Adrenal gland (tissue), 12 donors: ENCODE data around the gene RAP1GAP. TPM values are rescaled to one million over a fixed set of nuclear protein-coding genes. Genes with fewer than 3 reads are reported as not detected.

Source experiments
- DNase-seq, 7 donors: peaks; one replicate each; pipeline ENCODE4 v3.0.0-alpha.2; 2019 to 2020
- H3K27ac ChIP-seq, 5 donors: fragments of 200-600 bp; sonication (generic) in 4 of 5; 1 replicate in 3 of 5; 2 replicates in 2 of 5; pipeline versions ENCODE4 v1.5.1 to v1.8.0; 2016 to 2020; ENCODE audit warnings: mild to moderate bottlenecking in 1 of 5
- H3K27me3 ChIP-seq: fragments of 200-600 bp; 2 replicates; pipeline ENCODE4 v1.8.0; 2021
- H3K36me3 ChIP-seq, 2 donors: fragments of 200-600 bp; replicated peaks in 1 of 2; 1 replicate in 1 of 2; 2 replicates in 1 of 2; pipeline versions ENCODE4 v1.5.1 to v1.8.0; 2018 to 2022
- H3K4me1 ChIP-seq, 2 donors: fragments of 200-600 bp; replicated peaks in 1 of 2; 1 replicate in 1 of 2; 2 replicates in 1 of 2; pipeline versions ENCODE4 v1.5.1 to v1.8.0; 2018 to 2021
- H3K4me3 ChIP-seq, 4 donors: fragments of 200-600 bp; sonication (generic) in 3 of 4; one replicate each; pipeline ENCODE4 v1.5.1; 2016 to 2018
- H3K9me3 ChIP-seq, 3 donors: fragments of 200-600 bp; sonication (generic) in 1 of 3; replicated peaks in 1 of 3; 1 replicate in 2 of 3; 2 replicates in 1 of 3; pipeline versions ENCODE4 v1.5.1 to v1.8.0; 2016 to 2021
- CTCF ChIP-seq, 6 experiments: fragments of 450-650 bp in 4 of 6; fragments of 200-600 bp in 2 of 6; sonication (generic) in 1 of 6; IDR thresholded peaks; 1 replicate in 5 of 6; 2 replicates in 1 of 6; pipeline versions ENCODE4 v1.5.1 to v1.8.0; 2016 to 2021; ENCODE audit warnings: antibody characterized with exemption in 6 of 6, mild to moderate bottlenecking in 2 of 6, moderate library complexity in 1 of 6
- POLR2A ChIP-seq, 2 donors: fragments of 450-650 bp; IDR thresholded peaks; one replicate each; pipeline ENCODE4 v1.6.1; 2017; ENCODE audit warnings: antibody characterized with exemption in 2 of 2, mild to moderate bottlenecking in 2 of 2, moderate library complexity in 1 of 2
- WGBS, 4 donors: extraction: QIAGEN DNeasy Blood & Tissue Kit in 2 of 4; methylation state at CpG; one replicate each; pipeline versions ENCODE4 v1.1.5 to v1.1.7; 2013 to 2017; 5-methylcytosine and 5-hydroxymethylcytosine counted together
- intact Hi-C, 2 donors: fragments of 100-400 bp; cut with DNase I; formaldehyde crosslinking; loops; one replicate each; pipeline versions ENCODE4 v1.14.1 to v1.15.0; 2022 to 2023
- polyA plus RNA-seq, 3 donors: library from polyadenylated mRNA; stranded (reverse); fragments of 200-250 nt in 2 of 3; fragments of 350-450 nt in 1 of 3; fragmentation: Illumina TruSeq in 1 of 3; extraction: RNeasy Lipid Tissue Mini Kit (QIAGEN cat#74804) in 1 of 3; gene quantifications; one replicate each; pipeline ENCODE4 v1.2.3, GENCODE V29; 2013 to 2014
- total RNA-seq, 9 donors: library from RNA; depleted of rRNA in 4 of 9; stranded (reverse); fragments of >200 nt in 4 of 9; fragments of 120-200 nt in 1 of 9; fragmentation: NEBNext Ultra II Directional in 1 of 9; extraction: Animal tissue kit (Norgen Biotek cat#: 25700) in 1 of 9; gene quantifications; one replicate each; pipeline versions ENCODE4 v1.1.0 to v1.2.4, GENCODE V29; 2013 to 2023
- donor health status: healthy with polysubstance abuse.
- donor health status: Bipolar disorder and iron deficiency.
- donor health status: DM: yes; HTN: yes; CAD: no.
- donor health status: DM: no; HTN: no; CAD: no.
- donor health status: DM: no; HTN: no; CAD: no.
- donor health status: DM: yes; HTN: yes; CAD: no.

Gene RAP1GAP
- total and polyA plus RNA-seq, 12 donors = 52.4 to 409 (median 90.0) TPM

GRCh38 chr1:21579791-21580190, 89.4 kb downstream of the RAP1GAP start:
- Histone ChIP-seq H3K4me3 (no peak overlapping the region), H3K27me3 (no peaks in the 10 kb centered on the region), H3K36me3 (no peaks in the 10 kb centered on the region), H3K4me1 (no peaks in the 10 kb centered on the region), H3K27ac (no peak overlapping the region), H3K9me3 (no peaks in the 10 kb centered on the region)
- TF ChIP-seq CTCF (IDR thresholded peaks at IDR 0.05) = no peak
- no peak for TF ChIP-seq POLR2A (IDR thresholded peaks at IDR 0.05)
- intact Hi-C loops = loop anchor here in 1 of 2 donors (10.0 kb wide), 1 partner anchor 205 kb away; no protein-coding TSS in a partner anchor
- no peak for DNase-seq
- 54 to 67% (median 62%) methylated on average over 3 of the region's 3 CpGs for WGBS, 4 donors

DNA sequence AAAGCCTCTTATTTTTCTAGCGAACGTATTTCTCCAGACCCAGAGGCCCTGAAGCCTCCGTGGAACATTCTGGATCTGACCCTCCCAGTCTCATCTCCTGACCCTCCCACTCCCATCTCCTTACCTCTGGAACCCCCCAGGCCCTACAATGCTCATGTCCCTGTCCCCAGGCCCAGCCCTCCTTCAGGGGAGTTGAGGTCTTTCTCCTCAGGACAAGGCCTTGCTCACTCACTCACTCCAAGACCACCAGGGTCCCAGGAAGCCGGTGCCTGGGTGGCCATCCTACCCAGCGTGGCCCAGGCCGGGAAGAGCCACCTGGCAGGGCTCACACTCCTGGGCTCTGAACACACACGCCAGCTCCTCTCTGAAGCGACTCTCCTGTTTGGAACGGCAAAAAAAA, 91.2 kb downstream of the RAP1GAP start:
- TF ChIP-seq POLR2A (IDR thresholded peaks at IDR 0.05) (no peak), CTCF (IDR thresholded peaks at IDR 0.05) (no peak)
- H3K9me3 ChIP-seq = no peaks in the 10 kb centered on the region
- no peaks in the 10 kb centered on the region for H3K4me1 ChIP-seq
- no peak overlapping the region for H3K4me3 ChIP-seq
- no peaks in the 10 kb centered on the region for H3K36me3 ChIP-seq
- H3K27me3 ChIP-seq = no peaks in the 10 kb centered on the region
- 88 to 94% (median 91%) methylated on average over 9 of the region's 9 CpGs for WGBS, 4 donors
- no peak overlapping the region for H3K27ac ChIP-seq
- intact Hi-C loops = loop anchor here in 1 of 2 donors (10.0 kb wide), 1 partner anchor 203 kb away; no protein-coding TSS in a partner anchor
- DNase-seq = no peak

DNA sequence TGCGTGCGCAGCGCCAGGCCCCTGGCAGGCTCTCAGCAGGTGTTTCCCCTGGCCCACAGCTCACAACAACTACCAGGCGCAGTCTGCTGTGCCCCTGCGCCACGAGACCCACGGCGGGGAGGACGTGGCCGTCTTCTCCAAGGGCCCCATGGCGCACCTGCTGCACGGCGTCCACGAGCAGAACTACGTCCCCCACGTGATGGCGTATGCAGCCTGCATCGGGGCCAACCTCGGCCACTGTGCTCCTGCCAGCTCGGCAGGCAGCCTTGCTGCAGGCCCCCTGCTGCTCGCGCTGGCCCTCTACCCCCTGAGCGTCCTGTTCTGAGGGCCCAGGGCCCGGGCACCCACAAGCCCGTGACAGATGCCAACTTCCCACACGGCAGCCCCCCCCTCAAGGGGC, 91.8 kb downstream of the RAP1GAP start:
- peak in 1 of 7 donors; percentile 23 for DNase-seq
- Histone ChIP-seq H3K27me3 (no peaks in the 10 kb centered on the region), H3K9me3 (no peaks in the 10 kb centered on the region), H3K36me3 (no peaks in the 10 kb centered on the region), H3K4me3 (no peak overlapping the region), H3K4me1 (no peaks in the 10 kb centered on the region), H3K27ac (no peak overlapping the region)
- intact Hi-C loops = loop anchor here in 1 of 2 donors (10.0 kb wide), 1 partner anchor 203 kb away; no protein-coding TSS in a partner anchor
- TF ChIP-seq CTCF (IDR thresholded peaks at IDR 0.05) = no peak
- WGBS, 4 donors = 92 to 96% (median 93%) methylated on average over 4 to 26 of the region's 26 CpGs

- intact Hi-C loops = loop anchor here in 1 of 2 donors (10.0 kb wide), 1 partner anchor 202 kb away; no protein-coding TSS in a partner anchor
- DNase-seq = no peak
- no peak overlapping the region for H3K27ac ChIP-seq
- no peaks in the 10 kb centered on the region for H3K27me3 ChIP-seq
- H3K9me3 ChIP-seq = no peaks in the 10 kb centered on the region
- WGBS, 4 donors = 91 to 95% (median 92%) methylated on average over 5 of the region's 5 CpGs
- H3K4me1 ChIP-seq = no peaks in the 10 kb centered on the region
- H3K36me3 ChIP-seq = no peaks in the 10 kb centered on the region
- TF ChIP-seq POLR2A (IDR thresholded peaks at IDR 0.05) (no peak), CTCF (IDR thresholded peaks at IDR 0.05) (no peak)
- H3K4me3 ChIP-seq = no peak overlapping the region
Observed at GRCh38 chr1:21576798-21577187, 92.4 kb downstream of the RAP1GAP start.
